ENCODE measurements around the gene SDK2.
A peak's percentile ranks its signal among the peaks of the same experiment; 100 is the strongest.

The SDK2 gene

GRCh38 chr17:73541111-73541510, 103.1 kb downstream of the SDK2 start:
- TF ChIP-seq CTCF (conservative IDR thresholded peaks at IDR 0.05; ENCODE audit: low read length) = no peak
- DNase-seq (ENCODE audit: low read depth) = peak; percentile 3
- no peak overlapping the region for H3K4me3 ChIP-seq (ENCODE audit: low read length)

- no peak for TF ChIP-seq CTCF (conservative IDR thresholded peaks at IDR 0.05; ENCODE audit: low read length)
- H3K4me3 ChIP-seq (ENCODE audit: low read length) = no peak overlapping the region
- no peak for DNase-seq (ENCODE audit: low read depth)
Observed at GRCh38 chr17:73539166-73539565, 105.1 kb downstream of the SDK2 start.

GRCh38 chr17:73538445-73538844, 105.8 kb downstream of the SDK2 start:
- H3K4me3 ChIP-seq (ENCODE audit: low read length) = no peak overlapping the region
- no peak for TF ChIP-seq CTCF (conservative IDR thresholded peaks at IDR 0.05; ENCODE audit: low read length)
- DNase-seq (ENCODE audit: low read depth) = no peak

- no peak for DNase-seq (ENCODE audit: low read depth)
- no peak for TF ChIP-seq CTCF (conservative IDR thresholded peaks at IDR 0.05; ENCODE audit: low read length)
- no peak overlapping the region for H3K4me3 ChIP-seq (ENCODE audit: low read length)
Observed at GRCh38 chr17:73536700-73537605, 107.3 kb downstream of the SDK2 start.

- no peak for DNase-seq (ENCODE audit: low read depth)
- H3K4me3 ChIP-seq (ENCODE audit: low read length) = no peak overlapping the region
- no peak for TF ChIP-seq CTCF (conservative IDR thresholded peaks at IDR 0.05; ENCODE audit: low read length)
Observed at GRCh38 chr17:73535746-73536145, 108.5 kb downstream of the SDK2 start.

GRCh38 chr17:73534209-73534909, 109.9 kb downstream of the SDK2 start:
- no peak for DNase-seq (ENCODE audit: low read depth)
- no peak for TF ChIP-seq CTCF (conservative IDR thresholded peaks at IDR 0.05; ENCODE audit: low read length)
- no peak overlapping the region for H3K4me3 ChIP-seq (ENCODE audit: low read length)

GRCh38 chr17:73533781-73534180, 110.5 kb downstream of the SDK2 start:
- TF ChIP-seq CTCF (conservative IDR thresholded peaks at IDR 0.05; ENCODE audit: low read length) = no peak
- DNase-seq (ENCODE audit: low read depth) = no peak
- no peak overlapping the region for H3K4me3 ChIP-seq (ENCODE audit: low read length)
